NOMO-1 treated with DMSO at 0.1 percent for 48 hours (cell line): ENCODE data around the gene CLDN24.

Source experiments
- DNase-seq: peaks from one replicate; lab custom pipeline; 2025; ENCODE audit not compliant: unreplicated experiment; lab: John Stamatoyannopoulos, UW

CLDN24 gene

GRCh38 chr4:183322326-183322725 is at the start of gene CLDN24:
CLDN24 (minus strand) TSS chr4:183322426; CDS start chr4:183322426, 0 bp downstream.
- no peak for DNase-seq

DNA sequence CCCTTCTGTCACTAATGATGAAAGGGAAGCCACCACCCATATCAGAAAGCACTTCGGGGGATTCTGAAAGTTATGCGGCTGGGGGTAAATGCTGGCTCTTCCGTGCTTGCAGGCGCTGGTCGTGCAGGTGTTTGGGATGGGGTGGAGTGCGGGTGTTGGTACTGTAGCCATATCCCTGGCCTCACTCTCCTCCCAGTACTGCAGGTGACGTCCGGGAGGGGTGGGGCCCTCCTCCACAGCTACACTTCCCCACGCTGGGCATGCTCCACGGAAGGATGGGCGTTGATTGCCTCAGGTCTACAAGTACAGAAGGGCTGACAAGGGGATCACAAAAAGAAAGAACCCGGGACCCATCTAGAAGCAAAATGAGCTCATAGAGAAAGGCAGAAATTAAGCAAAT is 48.6 kb upstream of the CLDN24 start:
- DNase-seq: no peak

- DNase-seq: no peak
Measured at GRCh38 chr4:183369073-183369472, 46.8 kb upstream of the CLDN24 start.

DNA sequence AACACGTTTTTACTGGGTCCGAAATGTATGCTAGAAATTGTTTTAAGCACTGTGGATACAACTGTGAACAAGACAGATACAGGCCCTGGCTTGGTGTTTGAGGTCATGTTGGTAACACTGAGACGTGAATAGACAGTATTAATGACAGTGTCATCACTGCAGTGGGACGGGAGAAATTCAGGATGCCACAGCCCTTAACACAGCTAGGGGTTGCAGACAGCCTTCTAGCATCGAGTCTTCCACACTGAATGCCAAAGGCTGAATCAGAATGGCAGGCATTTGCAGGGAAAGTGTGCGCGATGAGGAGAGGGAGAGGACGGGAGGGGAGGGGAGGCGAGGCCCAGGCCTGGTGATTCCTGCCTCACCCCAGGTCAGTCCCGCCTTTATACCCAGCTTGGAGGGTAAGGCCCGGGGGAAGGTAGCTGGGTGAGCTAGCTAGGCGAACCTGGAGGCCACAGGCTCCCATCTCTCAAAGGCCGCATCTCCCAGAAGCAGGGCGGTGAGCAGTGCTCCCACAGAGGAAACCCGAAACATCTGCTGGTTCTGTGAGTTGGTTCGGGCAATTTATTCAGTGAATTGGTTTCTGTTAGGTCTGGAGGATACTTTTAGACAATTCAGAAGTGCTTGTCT is 44.1 kb upstream of the CLDN24 start:
- no peak for DNase-seq

DNA sequence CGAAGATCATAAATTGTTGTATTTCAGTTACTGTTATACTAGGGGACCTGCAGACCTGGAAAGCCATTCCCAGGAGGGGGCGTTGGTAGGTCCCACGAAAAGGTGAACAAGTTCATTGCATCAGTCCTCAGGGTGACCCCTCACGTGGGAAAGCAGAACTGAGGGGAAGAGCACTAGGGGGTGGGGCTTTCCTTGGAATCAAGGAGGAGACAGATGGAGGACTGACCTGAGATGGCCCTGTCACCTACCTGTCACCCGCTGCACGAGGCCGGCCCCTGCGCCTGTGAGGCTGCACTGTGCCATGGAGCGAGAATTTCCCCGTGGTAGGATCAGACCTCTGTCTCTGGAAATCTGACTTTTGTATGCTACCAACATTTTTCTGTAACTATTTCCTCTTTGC is 41.8 kb upstream of the CLDN24 start:
- DNase-seq: no peak

DNA sequence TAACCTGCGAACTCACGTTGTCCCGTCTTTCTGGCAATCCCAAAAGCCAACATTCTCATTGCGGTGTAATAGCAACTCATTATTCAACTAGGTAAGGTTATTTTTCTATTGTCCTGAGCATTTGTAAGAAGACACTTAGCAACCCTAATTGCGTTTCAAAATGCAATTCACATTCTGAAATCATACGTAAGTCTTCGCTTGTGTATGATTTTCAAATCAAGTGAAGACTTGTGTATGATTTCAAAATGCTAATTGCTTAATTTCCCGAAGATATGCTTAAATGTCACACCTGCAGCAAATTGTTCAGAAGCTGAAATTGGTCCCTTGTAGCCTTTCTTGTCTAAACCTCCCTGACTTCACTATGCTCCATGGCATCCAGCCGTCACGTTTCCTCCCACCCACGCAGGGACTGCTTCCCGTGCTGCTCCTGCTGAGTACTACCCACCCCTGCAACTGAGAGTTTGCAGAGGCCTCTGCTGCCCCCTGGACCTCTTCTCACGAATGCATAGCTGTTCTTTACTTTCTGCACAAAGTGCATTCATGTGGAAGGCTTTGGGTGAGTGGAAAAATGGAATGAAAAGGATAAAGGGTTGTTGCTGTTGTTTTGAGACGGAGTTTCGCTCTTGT is 40.8 kb upstream of the CLDN24 start:
- no peak for DNase-seq

GRCh38 chr4:183362036-183362435 is 39.8 kb upstream of the CLDN24 start:
- DNase-seq: no peak

GRCh38 chr4:183360161-183360919 is 38.1 kb upstream of the CLDN24 start:
- no peak for DNase-seq

GRCh38 chr4:183358215-183358755 is 36.1 kb upstream of the CLDN24 start:
- DNase-seq: no peak

DNA sequence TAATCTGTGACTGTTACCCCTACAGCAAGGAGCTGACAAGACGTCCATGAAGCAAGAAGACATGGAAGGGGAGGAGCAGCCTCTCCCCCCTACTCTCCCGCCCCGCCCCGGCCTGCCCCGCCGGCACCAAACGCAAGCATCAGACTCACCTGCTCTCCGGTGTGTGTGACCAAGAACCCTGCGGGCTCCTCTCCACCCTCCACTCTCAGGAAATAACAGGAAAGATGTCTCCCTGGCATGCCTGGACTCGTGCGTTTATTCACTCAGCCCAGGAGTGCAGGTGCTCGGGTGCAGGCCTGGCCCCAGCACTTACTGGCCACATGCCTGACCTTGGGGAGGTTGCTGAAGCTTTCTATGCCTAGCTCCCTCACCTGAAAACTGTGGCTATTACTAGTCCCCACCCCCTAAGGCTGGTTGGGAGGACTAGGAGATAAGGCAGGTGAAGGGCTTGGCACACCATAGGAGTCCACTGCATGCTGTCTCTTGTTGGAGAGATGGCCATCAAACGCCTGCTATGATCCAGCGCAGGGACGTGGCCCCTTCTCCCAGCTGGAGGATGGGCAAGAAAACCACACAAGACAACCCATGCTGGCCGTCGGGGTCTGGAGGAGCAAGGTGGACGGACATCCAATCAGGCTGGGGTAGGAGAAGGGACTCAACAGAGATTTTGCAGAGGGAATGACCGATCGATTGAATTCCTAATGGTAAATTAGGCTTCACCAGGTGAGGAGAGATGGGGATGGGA is 34.9 kb upstream of the CLDN24 start:
- DNase-seq: no peak

DNA sequence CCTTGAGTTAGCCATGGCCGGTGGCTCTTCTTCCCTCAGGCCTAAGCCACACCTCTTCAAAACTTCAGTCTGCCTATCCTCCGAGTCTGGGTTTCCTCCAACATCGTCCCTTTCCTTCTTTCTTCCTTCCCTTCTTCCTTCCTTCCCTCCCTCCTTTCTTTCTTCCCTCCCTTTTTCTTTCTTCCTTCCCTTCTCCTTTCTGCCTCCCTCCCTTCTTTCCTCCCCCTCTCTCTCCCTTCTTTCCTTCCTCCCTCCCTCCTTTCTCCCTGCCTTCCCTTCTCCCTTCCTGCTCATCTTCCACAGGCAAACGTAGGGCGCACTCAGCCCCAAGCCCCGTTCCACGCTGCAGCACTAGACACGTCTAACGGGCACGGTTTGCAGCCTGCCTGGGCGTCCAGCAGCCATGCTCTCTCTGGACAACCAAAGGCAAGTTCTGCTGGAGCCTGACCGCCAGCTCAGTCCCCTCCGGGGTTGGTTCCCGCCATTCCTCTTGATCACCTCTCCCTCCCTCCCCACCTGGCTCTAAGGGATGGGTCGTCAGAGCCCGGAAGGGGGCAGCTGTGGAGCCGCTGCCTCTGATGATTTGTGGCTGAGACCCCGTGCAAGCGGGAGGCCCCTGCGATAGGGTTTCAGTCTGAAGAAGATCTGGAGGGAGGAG is 34.1 kb upstream of the CLDN24 start:
- DNase-seq: no peak

DNA sequence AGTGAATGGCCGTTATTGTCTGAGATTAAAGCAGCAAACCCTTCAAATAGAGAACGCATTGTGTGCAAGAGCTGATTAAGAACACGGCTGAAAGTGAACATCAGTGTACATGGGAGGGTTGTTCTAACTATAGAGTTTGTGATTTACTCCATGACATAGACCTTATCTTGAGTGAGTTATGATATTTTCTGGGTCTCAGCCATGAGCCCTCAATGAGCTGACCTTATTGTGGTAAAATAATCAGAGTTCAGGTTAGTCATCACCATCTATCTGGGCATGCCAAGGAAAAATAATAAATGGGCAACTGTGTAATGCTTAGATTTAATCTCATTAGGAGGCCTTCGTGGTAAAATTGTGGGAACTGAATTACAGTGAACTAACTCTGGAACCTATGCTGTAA is 33.2 kb upstream of the CLDN24 start:
- no peak for DNase-seq

- DNase-seq: no peak
Measured at GRCh38 chr4:183354219-183354618, 32.0 kb upstream of the CLDN24 start.

DNA sequence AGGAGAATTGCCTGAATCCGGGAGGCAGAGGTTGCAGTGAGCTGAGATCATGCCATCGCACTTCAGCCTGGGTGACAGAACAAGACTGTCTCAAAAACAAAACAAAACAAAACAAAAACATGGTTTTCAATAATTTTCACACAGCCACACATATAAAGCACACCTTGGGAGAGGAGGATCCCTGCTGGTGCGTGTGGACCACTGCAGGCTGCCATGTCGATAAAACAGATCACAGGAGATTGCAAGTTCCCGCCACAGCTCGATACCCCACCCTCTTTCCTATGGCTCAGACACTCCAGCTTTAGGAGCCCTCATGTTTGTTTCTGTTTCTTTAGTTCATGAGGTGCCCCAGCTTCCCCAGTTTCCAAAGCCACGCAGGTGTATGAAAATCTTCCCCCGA is 31.3 kb upstream of the CLDN24 start:
- DNase-seq: no peak

- no peak for DNase-seq
Measured at GRCh38 chr4:183352546-183352945, 30.3 kb upstream of the CLDN24 start.

DNA sequence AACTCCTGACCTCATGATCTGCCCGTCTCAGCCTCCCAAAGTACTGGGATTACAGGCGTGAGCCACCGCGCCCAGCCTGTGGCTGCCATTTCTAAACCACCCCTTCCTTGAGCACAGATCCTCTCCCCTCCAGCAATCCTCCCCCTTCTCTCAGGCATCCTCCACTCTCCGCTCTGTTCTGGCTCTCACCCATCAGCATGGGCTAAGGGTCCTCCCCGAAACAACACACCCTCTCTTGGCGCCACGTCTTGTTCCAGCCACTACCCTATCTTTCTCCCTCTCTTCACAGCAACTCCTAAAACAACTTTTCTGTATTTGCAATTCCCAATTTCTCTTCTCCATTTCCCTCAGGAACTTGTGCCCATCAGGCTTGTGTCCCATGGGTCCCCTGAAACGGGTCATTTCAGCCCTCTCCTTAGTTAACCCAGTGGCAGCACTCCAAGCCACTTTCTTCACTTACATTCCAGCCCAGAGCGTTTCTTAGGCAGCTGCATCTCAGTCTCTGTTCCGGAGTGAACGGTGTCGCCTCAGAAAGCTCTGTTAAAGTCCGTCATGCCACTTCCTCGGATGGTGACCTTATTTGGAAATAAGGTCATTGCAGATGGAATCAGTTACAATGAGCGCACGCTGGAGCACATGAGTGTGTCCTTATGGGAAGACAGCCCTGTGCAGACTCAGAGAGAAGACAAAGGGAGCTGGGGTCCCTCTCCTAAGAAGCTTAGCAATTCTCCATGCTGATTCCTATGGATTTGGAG is 28.3 kb upstream of the CLDN24 start:
- no peak for DNase-seq

DNA sequence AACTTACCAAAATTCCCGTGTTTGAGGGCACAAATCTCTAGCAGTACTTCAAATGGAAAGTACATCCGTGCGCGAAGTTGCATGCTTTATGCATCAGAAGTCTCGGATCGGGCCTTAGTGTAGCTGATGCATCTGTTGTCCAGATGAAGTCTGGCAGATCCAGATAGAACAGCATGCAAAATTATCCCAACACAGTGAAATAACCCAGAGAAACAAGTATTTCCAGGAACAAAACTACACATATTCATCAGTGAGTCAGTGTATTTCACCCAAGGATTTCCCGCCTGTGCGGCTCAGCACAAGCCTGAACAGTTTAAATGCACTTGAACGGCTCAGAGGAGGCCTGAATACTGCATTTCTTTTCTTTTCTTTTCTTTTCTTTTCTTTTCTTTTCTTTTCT is 27.4 kb upstream of the CLDN24 start:
- DNase-seq: no peak

- no peak for DNase-seq
Measured at GRCh38 chr4:183348706-183349659, 26.8 kb upstream of the CLDN24 start.

DNA sequence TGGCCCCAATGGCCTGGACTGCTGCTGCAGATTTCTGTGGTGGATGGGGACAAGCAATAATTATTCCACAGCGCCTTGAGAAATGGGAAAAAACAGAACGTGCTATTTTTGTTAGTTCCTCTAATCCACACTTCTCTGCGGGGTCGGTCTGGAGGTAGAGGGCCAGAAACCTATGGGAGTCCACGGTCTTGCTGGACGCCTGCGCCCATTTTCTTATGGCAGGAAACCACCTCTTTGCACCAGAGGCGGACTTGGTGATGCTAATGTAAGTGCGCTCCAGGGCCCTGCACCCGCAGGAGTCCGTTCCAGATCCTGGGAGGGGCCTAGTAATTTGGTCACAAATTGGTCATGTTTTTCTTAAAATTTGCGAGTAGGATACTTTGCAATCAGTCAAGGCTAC is 25.9 kb upstream of the CLDN24 start:
- DNase-seq: no peak
